Liver (tissue), 3 donors: ENCODE data around the gene FAM229B.

Experiments
- ATF3 ChIP-seq: IDR thresholded peaks from 2 replicates; pipeline ENCODE4 v1.6.1; 2016; ENCODE audit warnings: antibody characterized with exemption
- CTCF ChIP-seq: fragments of 150-350 bp; IDR thresholded peaks from 2 replicates; pipeline ENCODE4 v1.5.1; 2017; ENCODE audit warnings: improper control_type of control experiment, low read depth, low read length; ENCODE audit not compliant: missing input control
- GABPA ChIP-seq, 2 donors: IDR thresholded peaks in 1 of 2; conservative IDR thresholded peaks in 1 of 2; 2 replicates each; pipeline ENCODE4 v1.6.1; 2016; ENCODE audit warnings: antibody characterized with exemption in 2 of 2, mild to moderate bottlenecking in 1 of 2, moderate library complexity in 1 of 2
- HNF4A ChIP-seq, 2 donors: conservative IDR thresholded peaks; 2 replicates each; pipeline ENCODE4 v1.6.1; 2016; ENCODE audit warnings: antibody characterized with exemption in 2 of 2, mild to moderate bottlenecking in 2 of 2
- NR2F2 ChIP-seq: IDR thresholded peaks from 2 replicates; pipeline ENCODE4 v1.6.1; 2016; ENCODE audit warnings: antibody characterized with exemption
- RAD21 ChIP-seq, 2 donors: IDR thresholded peaks; 2 replicates each; pipeline ENCODE4 v1.6.1; 2016; ENCODE audit warnings: antibody characterized with exemption in 2 of 2, mild to moderate bottlenecking in 2 of 2
- RXRA ChIP-seq, 2 donors: IDR thresholded peaks; 2 replicates each; pipeline ENCODE4 v1.6.1; 2017 to 2018; ENCODE audit warnings: antibody characterized with exemption in 2 of 2, mild to moderate bottlenecking in 1 of 2
- SP1 ChIP-seq: IDR thresholded peaks from 2 replicates; pipeline ENCODE4 v1.6.1; 2018; ENCODE audit warnings: antibody characterized with exemption, mild to moderate bottlenecking
- TAF1 ChIP-seq: conservative IDR thresholded peaks from 2 replicates; pipeline ENCODE4 v1.6.1; 2016; ENCODE audit warnings: antibody characterized with exemption, mild to moderate bottlenecking
- YY1 ChIP-seq: IDR thresholded peaks from 2 replicates; pipeline ENCODE4 v1.6.1; 2016; ENCODE audit warnings: antibody characterized with exemption, mild to moderate bottlenecking
- ZBTB33 ChIP-seq: IDR thresholded peaks from 2 replicates; pipeline ENCODE4 v1.6.1; 2016; ENCODE audit warnings: antibody characterized with exemption
- donor health status: healthy.
- donor health status: healthy.

GRCh38 chr6:112058243-112059032 is 29.0 kb upstream of the FAM229B start:
- TF ChIP-seq RAD21 (IDR thresholded peaks at IDR 0.05) (no peak), ATF3 (no peak), HNF4A (conservative IDR thresholded peaks at IDR 0.05) (peak in 1 of 2 donors; percentile 13), CTCF (no peak), RXRA (IDR thresholded peaks at IDR 0.05) (no peak), ZBTB33 (no peak), SP1 (no peak), NR2F2 (no peak), TAF1 (no peak), GABPA (IDR thresholded peaks at IDR 0.05 in 1 of 2, conservative IDR thresholded peaks at IDR 0.05 in 1 of 2) (no peak), YY1 (no peak)
